Neural cell (in vitro differentiated cells): Measurements from ENCODE around the gene SLC16A12. TPM values are rescaled to one million over a fixed set of nuclear protein-coding genes. Genes with fewer than 3 reads are reported as not detected.

Source experiments
- H2AFZ ChIP-seq: fragments of 200-600, 300-800 bp; sonication (generic), shearing (Covaris generic); 2 replicates; pipeline ENCODE4 v1.6.0; 2014; ENCODE audit warnings: low read depth, mild to moderate bottlenecking, antibody characterized with exemption, low read length, moderate library complexity
- H3F3A ChIP-seq: fragments of 200-600 bp; shearing (Covaris generic); 2 replicates; pipeline ENCODE4 v1.6.1; 2016; ENCODE audit warnings: mild to moderate bottlenecking, moderate library complexity, mixed read lengths, antibody characterized with exemption, low read length; ENCODE audit not compliant: insufficient read depth, poor library complexity, severe bottlenecking
- H3K27ac ChIP-seq: fragments of 200-600, 300-800 bp; sonication (generic), shearing (Covaris generic); 2 replicates; pipeline ENCODE4 v1.5.1; 2014; ENCODE audit warnings: mild to moderate bottlenecking, low read length, moderate library complexity
- H3K27me3 ChIP-seq: fragments of 300-800, 200-600 bp; sonication (generic), shearing (Covaris generic); 2 replicates; pipeline ENCODE4 v1.6.0; 2014; ENCODE audit warnings: mild to moderate bottlenecking, low read depth, low read length, moderate library complexity; ENCODE audit not compliant: insufficient read depth
- H3K36me3 ChIP-seq: fragments of 300-800, 200-600 bp; sonication (generic), shearing (Covaris generic); 2 replicates; pipeline ENCODE4 v1.5.1; 2014; ENCODE audit warnings: mild to moderate bottlenecking, antibody characterized with exemption, low read length, moderate library complexity; ENCODE audit not compliant: insufficient read depth
- H3K4me2 ChIP-seq: fragments of 300-800, 200-600 bp; sonication (generic), shearing (Covaris generic); 2 replicates; pipeline ENCODE4 v1.6.0; 2014; ENCODE audit warnings: mild to moderate bottlenecking, low read length
- H3K4me3 ChIP-seq: fragments of 300-800, 200-600 bp; sonication (generic), shearing (Covaris generic); 2 replicates; pipeline ENCODE4 v1.5.1; 2014; ENCODE audit warnings: mild to moderate bottlenecking, low read length, moderate library complexity
- H3K79me2 ChIP-seq: fragments of 200-600 bp; shearing (Covaris generic); replicated peaks from 2 replicates; pipeline ENCODE4 v1.6.0; 2014; ENCODE audit warnings: mild to moderate bottlenecking, low read length, moderate library complexity; ENCODE audit not compliant: insufficient read depth
- H3K9ac ChIP-seq: fragments of 300-800, 200-600 bp; sonication (generic), shearing (Covaris generic); 2 replicates; pipeline ENCODE4 v1.6.1; 2016; ENCODE audit warnings: mild to moderate bottlenecking, low read length, mixed read lengths
- H3K9me2 ChIP-seq: fragments of 200-600 bp; shearing (Covaris generic); 2 replicates; pipeline ENCODE4 v1.6.1; 2016; ENCODE audit warnings: mild to moderate bottlenecking, low read length, mixed read lengths; ENCODE audit not compliant: insufficient read depth
- H3K9me3 ChIP-seq: fragments of 200-600, 300-800 bp; sonication (generic), shearing (Covaris generic); 2 replicates; pipeline ENCODE4 v1.6.1; 2016; ENCODE audit warnings: mild to moderate bottlenecking, mixed run types, low read length, moderate library complexity, mixed read lengths
- H4K20me1 ChIP-seq: fragments of 200-600 bp; shearing (Covaris generic); 2 replicates; pipeline ENCODE4 v1.6.1; 2016; ENCODE audit warnings: mild to moderate bottlenecking, mixed run types; ENCODE audit not compliant: insufficient read depth
- CTCF ChIP-seq: fragments of 450-650 bp; IDR thresholded peaks from 2 replicates; pipeline ENCODE4 v1.5.1; 2014; ENCODE audit warnings: antibody characterized with exemption, mild to moderate bottlenecking, moderate library complexity; ENCODE audit not compliant: poor library complexity, severe bottlenecking
- EP300 ChIP-seq: fragments of 450-650 bp; conservative IDR thresholded peaks from 2 replicates; pipeline ENCODE4 v1.6.1; 2014; ENCODE audit warnings: antibody characterized with exemption, mild to moderate bottlenecking, moderate library complexity; ENCODE audit not compliant: poor library complexity, severe bottlenecking
- EZH2 ChIP-seq: fragments of 200-600, 300-800 bp; shearing (Covaris generic), sonication (generic); IDR thresholded peaks from 2 replicates; pipeline ENCODE4 v1.6.1; 2014; ENCODE audit warnings: antibody characterized with exemption, low read length, borderline replicate concordance, mild to moderate bottlenecking; ENCODE audit not compliant: insufficient read depth, poor library complexity, severe bottlenecking
- MXI1 ChIP-seq: fragments of 450-650 bp; conservative IDR thresholded peaks from 2 replicates; pipeline ENCODE4 v1.6.1; 2014; ENCODE audit warnings: antibody characterized with exemption, mild to moderate bottlenecking; ENCODE audit not compliant: poor library complexity, severe bottlenecking
- POLR2AphosphoS5 ChIP-seq: IDR thresholded peaks from 2 replicates; pipeline ENCODE4 v1.6.1; 2012
- RAD21 ChIP-seq: fragments of 450-650 bp; conservative IDR thresholded peaks from 2 replicates; pipeline ENCODE4 v1.6.1; 2014; ENCODE audit warnings: antibody characterized with exemption, mild to moderate bottlenecking, moderate library complexity
- REST ChIP-seq: IDR thresholded peaks from 2 replicates; pipeline ENCODE4 v1.6.1; 2012; ENCODE audit warnings: borderline replicate concordance
- SMC3 ChIP-seq: fragments of 450-650 bp; conservative IDR thresholded peaks from 2 replicates; pipeline ENCODE4 v1.6.1; 2014; ENCODE audit warnings: antibody characterized with exemption, mild to moderate bottlenecking, moderate library complexity; ENCODE audit not compliant: poor library complexity
- TAF1 ChIP-seq: IDR thresholded peaks from 2 replicates; pipeline ENCODE4 v1.6.1; 2012; ENCODE audit warnings: low read depth
- polyA plus RNA-seq: library from polyadenylated mRNA; depleted of rRNA; stranded (reverse); fragments of >200 nt; gene quantifications from 2 replicates; pipeline ENCODE4 v1.2.3, GENCODE V29; 2014

Gene SLC16A12
- polyA plus RNA-seq, 1 donor from 2014 or later = 0.04 TPM

GRCh38 chr10:89468191-89468965 lies 67.0 kb downstream of the SLC16A12 start:
- Histone ChIP-seq H3K9ac (no peak overlapping the region), H2AFZ (no peak overlapping the region), H3K27ac (no peak overlapping the region), H3F3A (no peaks in the 10 kb centered on the region), H3K9me2 (no peaks in the 10 kb centered on the region), H3K4me2 (no peak overlapping the region), H4K20me1 (no peaks in the 10 kb centered on the region), H3K4me3 (no peak overlapping the region), H3K9me3 (no peaks in the 10 kb centered on the region), H3K27me3 (no peaks in the 10 kb centered on the region), H3K36me3 (no peaks in the 10 kb centered on the region), H3K79me2 (no peaks in the 10 kb centered on the region)
- TF ChIP-seq EZH2 (no peak), RAD21 (no peak), MXI1 (no peak), POLR2AphosphoS5 (no peak), SMC3 (no peak)

- Histone ChIP-seq H3F3A (no peaks in the 10 kb centered on the region), H4K20me1 (no peaks in the 10 kb centered on the region), H3K36me3 (no peaks in the 10 kb centered on the region), H3K4me3 (no peak overlapping the region), H3K79me2 (no peaks in the 10 kb centered on the region), H3K9me3 (no peaks in the 10 kb centered on the region), H3K9me2 (no peaks in the 10 kb centered on the region), H3K4me2 (no peak overlapping the region), H3K27ac (no peak overlapping the region), H2AFZ (no peak overlapping the region), H3K9ac (no peak overlapping the region), H3K27me3 (no peaks in the 10 kb centered on the region)
- no peak for TF ChIP-seq SMC3
- no peak for TF ChIP-seq CTCF
- TF ChIP-seq EZH2 = no peak
- TF ChIP-seq TAF1 = no peak
- no peak for TF ChIP-seq REST
- no peak for TF ChIP-seq RAD21
- TF ChIP-seq EP300 = no peak
- no peak for TF ChIP-seq MXI1
- TF ChIP-seq POLR2AphosphoS5 = no peak
Observed at GRCh38 chr10:89466599-89467035, 68.8 kb downstream of the SLC16A12 start.
